ENCODE data around the gene CYRIA.

CYRIA gene

GRCh38 chr2:16626997-16627605 is 38.5 kb downstream of the CYRIA start:
- Histone ChIP-seq H3K4me3 (ENCODE audit: low read length) (no peak overlapping the region), H3K4me1 (ENCODE audit: insufficient read depth, low read length) (peaks cover 33% of the 10 kb centered on the region), H3K27me3 (ENCODE audit: insufficient read depth, low read length) (no peaks in the 10 kb centered on the region), H2AFZ (ENCODE audit: low read depth, low read length) (no peak overlapping the region), H3K9me3 (ENCODE audit: low read length) (no peaks in the 10 kb centered on the region), H3K36me3 (ENCODE audit: insufficient read depth, low read length) (no peaks in the 10 kb centered on the region)

DNA sequence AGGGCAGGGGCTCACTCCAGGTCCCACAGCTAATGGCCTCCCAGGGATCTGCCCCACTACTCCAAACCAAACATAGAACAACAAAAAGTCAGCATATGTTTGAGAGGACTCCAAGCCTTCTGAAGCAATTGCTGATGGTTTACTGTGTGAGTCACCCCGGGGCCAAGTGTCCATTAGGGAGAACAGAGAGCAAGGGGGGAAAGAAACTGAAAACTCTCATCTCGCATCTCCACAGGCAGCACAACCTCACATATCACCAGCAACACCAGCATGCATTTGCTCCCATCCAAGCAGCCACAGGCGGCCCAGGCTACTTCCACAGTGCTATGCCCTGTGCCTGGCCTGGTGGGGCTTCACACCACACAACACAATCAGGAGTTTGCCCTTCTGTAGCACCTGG is 39.1 kb downstream of the CYRIA start:
- Histone ChIP-seq H3K4me1 (ENCODE audit: insufficient read depth, low read length) (peaks cover 28% of the 10 kb centered on the region), H3K27me3 (ENCODE audit: insufficient read depth, low read length) (no peaks in the 10 kb centered on the region), H2AFZ (ENCODE audit: low read depth, low read length) (no peak overlapping the region), H3K9me3 (ENCODE audit: low read length) (no peaks in the 10 kb centered on the region), H3K36me3 (ENCODE audit: insufficient read depth, low read length) (no peaks in the 10 kb centered on the region), H3K4me3 (ENCODE audit: low read length) (no peak overlapping the region)

DNA sequence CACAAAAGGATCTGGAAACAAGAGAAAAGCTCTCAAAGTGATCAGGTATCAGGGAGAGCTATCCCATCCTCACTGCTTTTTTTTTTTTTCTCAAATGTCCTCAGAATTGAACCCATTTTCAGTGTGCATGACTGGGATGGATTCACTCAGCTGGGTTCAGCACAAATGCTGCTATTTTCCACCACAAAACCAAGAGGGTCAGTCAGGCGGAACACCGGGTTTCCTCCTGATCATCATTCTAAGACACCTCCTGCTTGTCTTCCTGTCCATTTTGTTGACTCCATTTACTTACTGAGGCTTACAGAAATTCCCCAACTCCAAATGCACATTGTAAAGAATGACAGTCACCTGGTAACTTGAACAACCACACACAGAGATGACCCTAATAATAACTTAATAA is 39.9 kb downstream of the CYRIA start:
- Histone ChIP-seq H3K27me3 (ENCODE audit: insufficient read depth, low read length) (no peaks in the 10 kb centered on the region), H3K36me3 (ENCODE audit: insufficient read depth, low read length) (no peaks in the 10 kb centered on the region), H3K4me1 (ENCODE audit: insufficient read depth, low read length) (peaks cover 24% of the 10 kb centered on the region), H2AFZ (ENCODE audit: low read depth, low read length) (no peak overlapping the region), H3K4me3 (ENCODE audit: low read length) (no peak overlapping the region), H3K9me3 (ENCODE audit: low read length) (no peaks in the 10 kb centered on the region)

DNA sequence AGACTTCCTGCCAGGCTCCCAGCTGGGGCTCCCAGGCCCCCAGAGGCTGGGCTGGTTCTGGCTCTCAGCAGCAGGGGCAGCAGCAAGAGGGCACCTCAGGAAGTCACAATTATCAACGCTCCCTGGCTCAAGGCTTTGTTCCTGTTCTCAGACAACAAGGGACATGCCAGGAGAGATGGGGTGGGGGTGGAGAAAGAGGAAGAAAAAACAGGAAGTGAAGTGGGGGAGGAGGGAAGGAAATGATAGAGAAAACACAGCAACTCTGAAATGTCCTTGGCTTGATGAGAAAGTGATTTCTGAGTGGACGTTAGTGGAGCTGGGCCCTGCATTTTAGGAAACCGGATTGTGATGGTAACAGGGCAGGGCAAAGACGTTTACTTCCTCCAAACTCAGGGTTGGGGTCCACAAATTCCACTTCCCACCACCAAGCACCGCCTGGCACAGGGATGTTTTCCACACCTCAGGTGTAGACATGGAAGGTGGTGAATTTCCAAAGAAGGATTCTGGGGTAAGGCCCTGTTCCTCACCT is 40.4 kb downstream of the CYRIA start:
- H3K4me3 ChIP-seq (ENCODE audit: low read length), result no peak overlapping the region
- peaks cover 22% of the 10 kb centered on the region for H3K4me1 ChIP-seq (ENCODE audit: insufficient read depth, low read length)
- H3K36me3 ChIP-seq (ENCODE audit: insufficient read depth, low read length), result no peaks in the 10 kb centered on the region
- no peaks in the 10 kb centered on the region for H3K9me3 ChIP-seq (ENCODE audit: low read length)
- no peak overlapping the region for H2AFZ ChIP-seq (ENCODE audit: low read depth, low read length)
- H3K27me3 ChIP-seq (ENCODE audit: insufficient read depth, low read length), result no peaks in the 10 kb centered on the region

DNA sequence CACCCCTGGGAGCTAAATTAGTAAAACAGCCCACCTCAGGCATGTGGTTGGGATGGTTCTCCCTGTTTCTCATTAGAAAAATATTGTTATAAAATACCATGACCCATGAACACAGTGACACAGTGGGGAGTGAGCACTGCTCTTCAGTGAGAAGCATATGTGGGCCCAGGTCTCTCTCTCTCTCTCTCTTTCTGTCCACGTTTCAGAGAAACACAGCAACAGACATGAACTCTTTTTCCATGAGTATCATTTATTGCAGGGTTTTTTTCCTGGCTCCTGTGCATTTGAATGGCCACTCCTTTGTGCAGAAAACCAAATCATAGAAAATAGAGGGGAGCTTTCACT is 41.2 kb downstream of the CYRIA start:
- no peaks in the 10 kb centered on the region for H3K36me3 ChIP-seq (ENCODE audit: insufficient read depth, low read length)
- no peaks in the 10 kb centered on the region for H3K27me3 ChIP-seq (ENCODE audit: insufficient read depth, low read length)
- no peaks in the 10 kb centered on the region for H3K9me3 ChIP-seq (ENCODE audit: low read length)
- H3K4me3 ChIP-seq (ENCODE audit: low read length), result no peak overlapping the region
- H3K4me1 ChIP-seq (ENCODE audit: insufficient read depth, low read length), result peaks cover 22% of the 10 kb centered on the region
- no peak overlapping the region for H2AFZ ChIP-seq (ENCODE audit: low read depth, low read length)

GRCh38 chr2:16623564-16624435 is 41.8 kb downstream of the CYRIA start:
- no peaks in the 10 kb centered on the region for H3K27me3 ChIP-seq (ENCODE audit: insufficient read depth, low read length)
- H2AFZ ChIP-seq (ENCODE audit: low read depth, low read length), result no peak overlapping the region
- H3K9me3 ChIP-seq (ENCODE audit: low read length), result no peaks in the 10 kb centered on the region
- no peak overlapping the region for H3K4me3 ChIP-seq (ENCODE audit: low read length)
- H3K4me1 ChIP-seq (ENCODE audit: insufficient read depth, low read length), result peaks cover 18% of the 10 kb centered on the region
- no peaks in the 10 kb centered on the region for H3K36me3 ChIP-seq (ENCODE audit: insufficient read depth, low read length)

DNA sequence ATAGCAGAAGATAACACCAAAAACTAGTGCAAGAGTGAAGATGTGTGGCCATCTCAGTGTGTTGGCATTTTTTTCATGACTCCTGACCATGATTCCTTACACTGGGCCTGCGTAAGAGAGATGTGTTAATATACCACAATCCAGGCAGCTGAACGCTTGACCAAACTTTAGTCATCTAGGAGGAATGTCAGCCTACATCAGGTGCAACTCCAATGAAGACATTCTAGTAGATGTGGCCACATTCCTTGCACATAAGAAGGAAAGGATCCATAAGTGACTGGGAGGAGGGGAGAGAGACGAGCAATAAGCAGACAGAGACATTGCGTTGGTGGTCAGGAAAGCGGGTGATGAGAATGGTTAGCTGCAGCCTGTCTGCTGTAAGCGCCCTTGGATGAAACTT is 42.6 kb downstream of the CYRIA start:
- no peaks in the 10 kb centered on the region for H3K9me3 ChIP-seq (ENCODE audit: low read length)
- H3K36me3 ChIP-seq (ENCODE audit: insufficient read depth, low read length), result no peaks in the 10 kb centered on the region
- no peak overlapping the region for H3K4me3 ChIP-seq (ENCODE audit: low read length)
- no peaks in the 10 kb centered on the region for H3K27me3 ChIP-seq (ENCODE audit: insufficient read depth, low read length)
- no peak overlapping the region for H2AFZ ChIP-seq (ENCODE audit: low read depth, low read length)
- peaks cover 18% of the 10 kb centered on the region for H3K4me1 ChIP-seq (ENCODE audit: insufficient read depth, low read length)

DNA sequence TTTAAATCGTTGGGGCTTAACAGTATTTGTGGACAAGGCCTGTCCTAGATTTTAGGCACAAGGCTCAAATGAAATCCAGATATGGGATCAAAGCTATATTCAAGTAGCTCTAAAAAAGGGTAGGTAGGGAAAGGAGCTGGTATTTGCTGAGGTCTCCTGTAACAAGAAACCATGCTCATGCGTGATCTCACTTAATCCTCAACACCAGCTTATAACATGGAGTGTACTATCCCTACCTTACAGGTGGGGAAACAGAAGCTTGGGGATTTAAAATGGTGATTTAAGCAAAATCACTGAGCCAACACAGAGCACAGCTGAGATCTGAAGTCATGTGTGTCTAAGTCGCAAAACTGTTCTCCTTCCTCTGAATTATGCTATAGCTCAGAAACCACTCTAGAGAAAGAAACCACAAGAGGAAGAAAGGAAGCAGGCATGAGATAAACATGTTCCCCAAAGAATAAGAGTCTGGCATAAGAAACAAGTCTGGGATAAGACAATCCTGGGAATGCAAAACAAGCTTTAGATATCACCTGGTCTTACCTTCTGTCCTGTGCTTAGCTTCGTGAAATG is 43.1 kb downstream of the CYRIA start:
- peaks cover 18% of the 10 kb centered on the region for H3K4me1 ChIP-seq (ENCODE audit: insufficient read depth, low read length)
- H2AFZ ChIP-seq (ENCODE audit: low read depth, low read length), result no peak overlapping the region
- no peak overlapping the region for H3K4me3 ChIP-seq (ENCODE audit: low read length)
- H3K27me3 ChIP-seq (ENCODE audit: insufficient read depth, low read length), result no peaks in the 10 kb centered on the region
- H3K36me3 ChIP-seq (ENCODE audit: insufficient read depth, low read length), result no peaks in the 10 kb centered on the region
- no peaks in the 10 kb centered on the region for H3K9me3 ChIP-seq (ENCODE audit: low read length)

GRCh38 chr2:16621316-16621715 is 44.3 kb downstream of the CYRIA start:
- Histone ChIP-seq H3K27me3 (ENCODE audit: insufficient read depth, low read length) (no peaks in the 10 kb centered on the region), H2AFZ (ENCODE audit: low read depth, low read length) (no peak overlapping the region), H3K9me3 (ENCODE audit: low read length) (no peaks in the 10 kb centered on the region), H3K4me3 (ENCODE audit: low read length) (no peak overlapping the region), H3K4me1 (ENCODE audit: insufficient read depth, low read length) (peaks cover 18% of the 10 kb centered on the region), H3K36me3 (ENCODE audit: insufficient read depth, low read length) (no peaks in the 10 kb centered on the region)

- Histone ChIP-seq H3K27me3 (ENCODE audit: insufficient read depth, low read length) (no peaks in the 10 kb centered on the region), H2AFZ (ENCODE audit: low read depth, low read length) (no peak overlapping the region), H3K9me3 (ENCODE audit: low read length) (no peaks in the 10 kb centered on the region), H3K4me1 (ENCODE audit: insufficient read depth, low read length) (peaks cover 18% of the 10 kb centered on the region), H3K36me3 (ENCODE audit: insufficient read depth, low read length) (no peaks in the 10 kb centered on the region), H3K4me3 (ENCODE audit: low read length) (no peak overlapping the region)
Observed at GRCh38 chr2:16620590-16620989, 45.0 kb downstream of the CYRIA start.

- no peaks in the 10 kb centered on the region for H3K27me3 ChIP-seq (ENCODE audit: insufficient read depth, low read length)
- no peaks in the 10 kb centered on the region for H3K9me3 ChIP-seq (ENCODE audit: low read length)
- H3K4me3 ChIP-seq (ENCODE audit: low read length), result no peak overlapping the region
- peaks cover 10% of the 10 kb centered on the region for H3K4me1 ChIP-seq (ENCODE audit: insufficient read depth, low read length)
- no peak overlapping the region for H2AFZ ChIP-seq (ENCODE audit: low read depth, low read length)
- H3K36me3 ChIP-seq (ENCODE audit: insufficient read depth, low read length), result no peaks in the 10 kb centered on the region
Observed at GRCh38 chr2:16619576-16620245, 45.9 kb downstream of the CYRIA start.

DNA sequence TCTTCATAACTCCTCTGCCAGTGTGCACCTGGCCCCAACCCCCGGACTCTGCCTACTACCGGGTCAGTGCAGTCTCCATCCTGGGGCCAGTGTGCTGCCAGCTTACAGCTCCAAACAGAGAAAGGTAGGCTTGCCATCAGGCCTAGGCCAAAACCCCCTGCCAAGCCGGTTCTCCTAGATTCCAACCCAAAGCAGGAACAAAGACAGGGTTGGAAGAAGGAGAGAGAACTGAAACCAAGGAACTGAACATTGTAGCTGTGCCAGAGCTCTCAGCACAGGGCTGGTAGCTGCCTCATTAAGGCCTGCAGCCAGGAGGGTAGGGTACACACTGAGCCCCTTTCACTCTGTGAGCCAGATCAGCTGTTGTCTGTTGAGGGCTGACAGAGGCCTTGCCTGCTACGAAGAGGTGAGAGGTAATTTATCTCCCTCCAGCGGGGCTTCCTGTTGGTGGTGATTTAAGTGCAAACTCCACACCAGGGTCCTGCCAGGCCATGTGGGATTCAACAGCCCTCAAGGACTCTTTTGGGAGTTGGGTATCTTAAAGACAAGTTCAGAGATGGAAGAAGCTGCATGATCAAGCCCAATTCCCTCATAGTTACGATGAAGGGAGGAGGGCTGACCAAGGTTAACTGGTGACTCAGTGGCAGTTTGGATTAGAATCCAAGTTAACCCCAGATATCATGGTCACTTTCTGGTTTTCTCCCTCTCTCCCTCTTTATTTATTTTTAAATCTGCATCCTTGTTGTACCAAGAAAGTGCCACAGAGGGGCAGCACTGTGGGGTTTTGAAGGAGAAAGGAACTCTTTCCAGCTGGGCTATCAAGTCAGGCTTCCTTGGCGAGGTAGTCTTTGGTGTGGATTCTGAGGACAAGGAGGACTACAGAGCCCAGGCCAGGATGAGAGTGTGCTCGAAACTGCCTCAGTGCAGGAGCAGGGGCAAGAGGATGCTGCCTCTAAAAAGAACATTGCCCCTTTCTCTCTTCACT is 48.1 kb downstream of the CYRIA start:
- no peaks in the 10 kb centered on the region for H3K4me1 ChIP-seq (ENCODE audit: insufficient read depth, low read length)
- H3K9me3 ChIP-seq (ENCODE audit: low read length), result no peaks in the 10 kb centered on the region
- H2AFZ ChIP-seq (ENCODE audit: low read depth, low read length), result no peak overlapping the region
- no peak overlapping the region for H3K4me3 ChIP-seq (ENCODE audit: low read length)
- H3K27me3 ChIP-seq (ENCODE audit: insufficient read depth, low read length), result no peaks in the 10 kb centered on the region
- no peaks in the 10 kb centered on the region for H3K36me3 ChIP-seq (ENCODE audit: insufficient read depth, low read length)

All from neuron (in vitro differentiated cells).